Skeletal muscle cell (primary cell): ENCODE data around the gene HOXD1.

Experiments
- DNase-seq: peaks from one replicate; pipeline ENCODE4 v3.0.0-alpha.2; 2010; ENCODE audit warnings: low read depth
- H3K4me3 ChIP-seq: 2 replicates; pipeline ENCODE4 v1.5.1; 2011; ENCODE audit warnings: low read depth, mild to moderate bottlenecking, control low read depth, low read length, moderate library complexity

HOXD1 gene

GRCh38 chr2:176151442-176152287 lies 36.8 kb upstream of the HOXD1 start, which contains the start of gene HOXD4:
HOXD4 (plus strand) TSS chr2:176151550; CDS start chr2:176151634, 84 bp downstream.
- DNase-seq: no peak
- H3K4me3 ChIP-seq: peak within 1 kb of the TSS; percentile 27

DNA sequence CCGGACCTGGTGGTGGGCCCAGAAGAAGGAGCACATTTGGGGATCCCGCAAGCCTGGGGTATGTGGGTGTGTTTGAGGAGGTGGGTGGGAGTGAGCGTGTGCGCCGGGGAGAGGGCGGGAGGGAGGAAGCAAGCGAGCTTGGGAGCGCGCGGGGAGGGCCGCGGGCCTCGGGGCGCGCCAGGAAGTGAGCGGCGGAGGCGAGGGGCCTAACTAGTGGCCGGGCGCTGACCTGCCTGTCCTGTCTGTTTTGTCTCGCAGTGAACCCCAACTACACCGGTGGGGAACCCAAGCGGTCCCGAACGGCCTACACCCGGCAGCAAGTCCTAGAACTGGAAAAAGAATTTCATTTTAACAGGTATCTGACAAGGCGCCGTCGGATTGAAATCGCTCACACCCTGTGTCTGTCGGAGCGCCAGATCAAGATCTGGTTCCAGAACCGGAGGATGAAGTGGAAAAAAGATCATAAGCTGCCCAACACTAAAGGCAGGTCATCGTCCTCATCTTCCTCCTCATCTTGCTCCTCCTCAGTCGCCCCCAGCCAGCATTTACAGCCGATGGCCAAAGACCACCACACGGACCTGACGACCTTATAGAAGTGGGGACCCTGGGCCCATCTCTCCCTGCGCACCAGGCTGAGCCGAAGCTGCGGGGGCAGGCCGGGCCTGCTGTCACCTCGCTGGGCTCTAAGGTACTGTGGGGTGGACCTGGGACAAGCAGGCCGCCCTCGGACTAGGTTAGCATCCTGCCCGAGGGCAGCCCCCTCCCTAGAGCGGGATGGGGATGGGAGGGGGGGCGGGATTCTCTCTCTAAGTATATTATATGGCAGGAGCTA lies 35.9 kb upstream of the HOXD1 start:
- H3K4me3 ChIP-seq: no peak overlapping the region
- no peak for DNase-seq

DNA sequence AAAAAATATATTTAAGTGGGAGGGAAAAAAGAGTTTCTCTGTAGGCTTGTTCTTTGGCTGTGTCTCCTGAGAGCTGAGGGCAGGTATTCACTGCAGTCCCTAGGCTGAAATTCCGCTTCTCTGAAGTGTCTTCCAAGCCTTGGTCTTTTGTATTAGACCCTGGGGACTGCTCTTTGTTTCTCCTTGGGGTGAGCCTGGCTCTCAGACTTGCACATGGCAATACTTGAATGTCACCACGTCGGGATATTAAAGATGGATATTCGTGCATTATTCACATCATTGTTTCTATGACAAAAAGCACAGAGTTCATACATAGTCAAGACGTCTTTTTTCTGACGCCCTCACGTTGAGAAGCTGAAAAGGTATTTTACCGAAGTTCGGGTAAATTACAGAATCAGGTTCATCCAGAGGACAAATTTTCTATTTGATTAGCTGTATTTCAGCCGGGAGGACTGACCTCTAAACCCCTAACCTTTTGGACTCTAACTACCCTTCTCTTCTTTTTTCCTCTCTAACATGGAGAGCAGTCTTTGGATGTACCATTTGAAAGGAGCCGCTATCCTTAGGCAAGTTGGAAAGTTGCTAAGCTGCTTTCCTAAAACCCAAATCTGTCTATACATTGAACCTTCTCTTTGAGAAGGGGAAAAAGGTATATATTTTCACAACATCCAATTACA lies 33.8 kb upstream of the HOXD1 start:
- H3K4me3 ChIP-seq: no peak overlapping the region
- DNase-seq: no peak

- H3K4me3 ChIP-seq: no peak overlapping the region
Observed at GRCh38 chr2:176155356-176156044, 33.0 kb upstream of the HOXD1 start.

GRCh38 chr2:176156301-176156806 lies 32.1 kb upstream of the HOXD1 start:
- H3K4me3 ChIP-seq: no peak overlapping the region
- DNase-seq: no peak

More at GRCh38 chr2:176155356-176156044, 33.0 kb upstream of the HOXD1 start:
- DNase-seq: no peak

- DNase-seq: no peak
- peak within 1 kb of the TSS; percentile 22 for H3K4me3 ChIP-seq
Observed at GRCh38 chr2:176156807-176157498, 31.5 kb upstream of the HOXD1 start, which contains the start of gene HOXD3. HOXD3 (plus strand) TSS chr2:176157307; CDS start chr2:176169115, 11,808 bp downstream.

- no peak for DNase-seq
- H3K4me3 ChIP-seq: peak overlapping the region; percentile 22
Observed at GRCh38 chr2:176157499-176158185, 30.8 kb upstream of the HOXD1 start.

- H3K4me3 ChIP-seq: peak overlapping the region; percentile 22
Observed at GRCh38 chr2:176158186-176158591, 30.3 kb upstream of the HOXD1 start.

GRCh38 chr2:176158855-176159662 lies 29.4 kb upstream of the HOXD1 start:
- no peak for DNase-seq
- no peak overlapping the region for H3K4me3 ChIP-seq

More at GRCh38 chr2:176158186-176158591, 30.3 kb upstream of the HOXD1 start:
- DNase-seq: no peak

DNA sequence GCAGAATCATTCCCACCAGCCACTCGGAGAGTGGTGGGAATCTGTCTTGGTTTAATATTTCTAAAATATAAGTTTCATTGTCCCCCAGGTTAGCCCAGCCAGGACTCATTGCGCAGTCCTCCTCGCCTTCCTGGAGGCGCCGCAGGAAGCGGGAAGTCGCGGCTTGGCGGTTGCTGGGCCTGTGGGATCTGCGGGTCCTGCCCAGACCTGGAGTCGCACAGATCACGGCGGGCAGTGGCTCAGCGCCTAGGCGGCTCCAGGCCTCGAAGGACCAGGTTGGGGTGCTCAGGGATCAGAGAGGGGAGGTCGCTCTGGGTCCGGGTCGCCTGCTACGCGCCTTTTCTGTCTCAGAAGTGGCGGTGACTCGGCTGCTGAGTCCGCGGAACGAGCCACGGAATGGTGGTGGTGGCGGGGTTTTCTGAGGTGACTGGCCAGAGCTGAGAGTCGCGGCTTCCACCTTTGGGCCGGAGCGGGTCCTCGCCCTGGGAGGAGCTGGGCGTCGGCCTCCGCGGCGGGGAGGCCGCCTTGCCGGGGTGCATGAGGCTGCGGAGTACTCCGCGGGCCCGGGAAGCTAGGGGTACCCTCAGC lies 28.7 kb upstream of the HOXD1 start:
- no peak overlapping the region for H3K4me3 ChIP-seq
- DNase-seq: no peak

DNA sequence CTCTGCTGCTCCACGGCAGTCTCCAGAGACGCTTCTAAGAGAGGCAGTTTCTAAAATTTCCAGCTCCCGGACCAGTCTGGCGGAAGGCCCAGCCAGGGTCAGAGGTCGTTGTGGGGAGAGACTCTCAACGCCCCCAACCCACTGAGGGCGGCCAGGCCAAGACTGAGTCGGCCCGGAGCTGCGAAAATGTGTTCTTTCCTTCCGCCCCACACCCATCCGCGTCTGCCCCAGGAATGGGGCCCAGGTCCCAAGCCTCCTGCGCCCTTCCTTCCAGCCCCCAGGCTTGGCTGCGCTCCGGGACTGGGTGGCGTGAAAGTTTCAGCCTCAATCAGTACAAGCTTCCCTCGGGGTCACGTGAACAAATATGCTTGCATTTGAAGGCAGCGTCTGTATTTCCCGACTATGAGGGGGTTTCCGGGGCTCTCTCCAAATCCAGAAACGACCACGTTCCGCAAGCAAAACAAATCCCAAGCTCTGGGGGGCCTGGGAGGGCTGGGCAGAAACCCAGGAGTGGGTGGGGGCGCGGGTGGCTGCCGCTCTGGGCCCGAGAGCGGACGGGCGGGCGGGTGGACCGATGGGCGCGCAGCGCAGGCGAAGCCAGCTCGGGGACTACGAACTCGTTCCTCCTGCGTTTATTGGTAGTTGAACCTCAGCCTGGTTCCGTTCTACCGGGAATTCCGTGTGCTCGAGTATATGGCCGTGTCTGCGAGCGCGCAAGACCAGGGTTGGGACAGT lies 28.1 kb upstream of the HOXD1 start:
- DNase-seq: no peak
- peak overlapping the region; percentile 15 for H3K4me3 ChIP-seq

- no peak for DNase-seq
- H3K4me3 ChIP-seq: no peak overlapping the region
Observed at GRCh38 chr2:176160986-176161824, 27.3 kb upstream of the HOXD1 start.

DNA sequence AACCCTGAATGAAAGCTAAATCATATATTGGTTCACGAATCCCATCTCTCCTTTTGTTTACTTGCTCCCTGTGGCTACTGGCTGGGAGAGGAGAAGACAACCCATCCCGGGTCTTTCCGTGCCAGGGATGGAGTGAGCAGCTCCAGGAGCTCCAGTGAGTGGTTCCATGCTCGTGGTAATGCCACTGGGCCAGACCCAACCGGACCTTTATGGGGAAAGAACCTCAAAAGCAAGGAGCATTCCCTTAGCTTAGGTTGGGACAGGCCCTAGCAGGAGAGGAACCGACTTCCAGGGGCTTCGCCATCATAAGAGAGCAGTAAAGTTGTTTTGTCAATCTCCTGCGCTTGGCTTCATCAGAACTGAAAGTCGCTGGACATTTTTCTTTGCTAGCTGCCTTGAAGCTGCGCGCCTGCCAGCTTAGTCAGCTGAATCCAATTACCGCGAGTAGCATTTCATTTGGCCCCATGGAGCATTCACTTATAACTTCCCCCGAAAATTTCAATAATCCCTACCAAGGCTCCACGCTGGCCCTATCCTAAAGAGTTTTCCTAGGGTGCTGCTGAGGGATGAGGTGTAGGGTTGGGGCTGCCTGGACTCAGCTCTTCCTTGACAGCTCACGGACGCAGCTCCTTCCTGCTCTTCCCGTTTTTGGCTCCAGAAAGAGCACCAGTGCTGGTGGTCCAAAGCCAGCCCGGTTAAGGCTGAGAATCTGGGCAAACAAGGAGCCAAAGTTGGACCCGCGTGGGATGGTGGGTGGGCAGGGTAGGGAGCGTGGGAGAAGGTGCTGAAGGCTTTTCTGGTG lies 26.4 kb upstream of the HOXD1 start:
- peak; percentile 33 for DNase-seq

DNA sequence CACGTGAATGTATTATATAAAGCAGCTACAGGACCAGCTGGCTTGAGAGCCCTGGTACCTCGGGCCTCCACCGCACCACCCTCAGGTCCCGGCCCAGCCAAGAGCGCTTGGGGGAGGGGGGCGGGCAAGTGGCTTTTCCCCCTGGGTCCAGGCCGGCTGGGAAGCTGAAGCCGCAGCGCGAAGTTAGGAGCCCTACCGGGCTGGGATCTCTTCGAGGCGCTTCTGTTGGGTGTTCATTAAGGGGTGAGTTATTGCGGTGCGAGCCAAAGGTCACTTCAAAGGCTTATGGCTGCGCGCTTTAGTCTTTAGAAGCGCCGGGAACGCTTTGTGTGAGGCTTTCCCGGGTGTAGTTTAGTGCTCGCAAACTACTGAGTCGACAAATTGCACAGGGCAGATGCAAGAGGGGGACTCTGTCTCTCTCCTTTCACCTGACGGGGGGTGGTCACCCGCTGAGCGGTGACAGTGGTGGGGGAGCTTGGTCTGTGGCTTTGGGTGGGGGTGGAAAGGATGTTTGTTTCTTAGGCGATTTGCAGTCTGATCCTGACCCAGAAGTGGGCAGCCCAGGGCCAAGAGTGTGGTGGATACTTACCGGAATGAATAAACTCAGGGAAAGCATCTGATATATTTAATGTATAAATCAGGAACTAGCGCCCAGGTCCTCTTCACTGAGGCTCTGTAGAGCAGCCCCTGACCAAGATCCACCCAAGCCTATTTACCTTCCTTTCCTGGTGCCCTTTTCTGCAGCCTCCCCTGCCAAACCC lies 25.4 kb upstream of the HOXD1 start:
- H3K4me3 ChIP-seq: no peak overlapping the region
- no peak for DNase-seq

More for the DNA sequence above, 26.4 kb upstream of the HOXD1 start:
- peak overlapping the region; percentile 17 for H3K4me3 ChIP-seq
